Sigmoid colon (tissue), 4 donors: ENCODE measurements around the gene ERO1B.

Experiments used
- EP300 ChIP-seq, 4 donors: sonication (generic); formaldehyde crosslinking; IDR thresholded peaks; one replicate each; pipeline ENCODE4 v1.6.1; 2017; ENCODE audit warnings: antibody characterized with exemption in 4 of 4
- POLR2A ChIP-seq, 2 donors: fragments of 450-650 bp; IDR thresholded peaks; one replicate each; pipeline ENCODE4 v1.6.1; 2016; ENCODE audit warnings: antibody characterized with exemption in 2 of 2, mild to moderate bottlenecking in 2 of 2, moderate library complexity in 2 of 2
- POLR2AphosphoS5 ChIP-seq, 4 donors: sonication (generic); formaldehyde crosslinking; IDR thresholded peaks; one replicate each; pipeline ENCODE4 v1.6.1; 2017; ENCODE audit warnings: antibody characterized with exemption in 4 of 4
- TF ChIP-seq, protein P1 (sequence below), 4 experiments: fragments of 450-650 bp in 3 of 4; fragments of 200-600 bp in 1 of 4; IDR thresholded peaks; one replicate each; pipeline ENCODE4 v1.5.1; 2016 to 2019; ENCODE audit warnings: antibody characterized with exemption in 4 of 4, mild to moderate bottlenecking in 3 of 4, moderate library complexity in 2 of 4

DNA sequence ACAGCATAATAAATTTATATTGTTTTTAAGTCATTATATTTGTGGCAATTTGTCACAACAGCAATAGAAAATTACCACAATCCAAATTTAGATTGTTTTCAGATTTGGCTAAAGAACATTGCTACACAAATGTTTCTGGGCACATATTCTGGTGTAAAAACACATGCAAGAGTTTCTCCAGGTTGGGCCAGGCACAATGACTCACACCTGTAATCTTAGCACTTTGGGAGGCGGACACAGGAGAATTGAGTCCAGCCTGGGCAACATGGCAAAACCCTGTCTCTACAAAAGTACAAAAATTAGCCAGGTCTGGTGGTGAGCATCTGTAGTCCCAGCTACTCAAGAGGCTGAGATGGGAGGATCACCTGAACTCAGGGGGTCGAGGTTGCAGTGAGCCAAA is 8.4 kb downstream of the ERO1B start:
- TF ChIP-seq, protein P1, sequence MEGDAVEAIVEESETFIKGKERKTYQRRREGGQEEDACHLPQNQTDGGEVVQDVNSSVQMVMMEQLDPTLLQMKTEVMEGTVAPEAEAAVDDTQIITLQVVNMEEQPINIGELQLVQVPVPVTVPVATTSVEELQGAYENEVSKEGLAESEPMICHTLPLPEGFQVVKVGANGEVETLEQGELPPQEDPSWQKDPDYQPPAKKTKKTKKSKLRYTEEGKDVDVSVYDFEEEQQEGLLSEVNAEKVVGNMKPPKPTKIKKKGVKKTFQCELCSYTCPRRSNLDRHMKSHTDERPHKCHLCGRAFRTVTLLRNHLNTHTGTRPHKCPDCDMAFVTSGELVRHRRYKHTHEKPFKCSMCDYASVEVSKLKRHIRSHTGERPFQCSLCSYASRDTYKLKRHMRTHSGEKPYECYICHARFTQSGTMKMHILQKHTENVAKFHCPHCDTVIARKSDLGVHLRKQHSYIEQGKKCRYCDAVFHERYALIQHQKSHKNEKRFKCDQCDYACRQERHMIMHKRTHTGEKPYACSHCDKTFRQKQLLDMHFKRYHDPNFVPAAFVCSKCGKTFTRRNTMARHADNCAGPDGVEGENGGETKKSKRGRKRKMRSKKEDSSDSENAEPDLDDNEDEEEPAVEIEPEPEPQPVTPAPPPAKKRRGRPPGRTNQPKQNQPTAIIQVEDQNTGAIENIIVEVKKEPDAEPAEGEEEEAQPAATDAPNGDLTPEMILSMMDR (IDR thresholded peaks at IDR 0.05): no peak
- TF ChIP-seq POLR2A (IDR thresholded peaks at IDR 0.05) (no peak), POLR2AphosphoS5 (IDR thresholded peaks at IDR 0.05) (no peak), EP300 (IDR thresholded peaks at IDR 0.05) (no peak)
